NCI-H2081 (cell line): ENCODE data around the gene HLA-DMA.

ENCODE experiments used
- DNase-seq, 2 experiments: peaks; one replicate each; lab custom pipeline; 2025; lab: John Stamatoyannopoulos, UW

Gene HLA-DMA

DNA sequence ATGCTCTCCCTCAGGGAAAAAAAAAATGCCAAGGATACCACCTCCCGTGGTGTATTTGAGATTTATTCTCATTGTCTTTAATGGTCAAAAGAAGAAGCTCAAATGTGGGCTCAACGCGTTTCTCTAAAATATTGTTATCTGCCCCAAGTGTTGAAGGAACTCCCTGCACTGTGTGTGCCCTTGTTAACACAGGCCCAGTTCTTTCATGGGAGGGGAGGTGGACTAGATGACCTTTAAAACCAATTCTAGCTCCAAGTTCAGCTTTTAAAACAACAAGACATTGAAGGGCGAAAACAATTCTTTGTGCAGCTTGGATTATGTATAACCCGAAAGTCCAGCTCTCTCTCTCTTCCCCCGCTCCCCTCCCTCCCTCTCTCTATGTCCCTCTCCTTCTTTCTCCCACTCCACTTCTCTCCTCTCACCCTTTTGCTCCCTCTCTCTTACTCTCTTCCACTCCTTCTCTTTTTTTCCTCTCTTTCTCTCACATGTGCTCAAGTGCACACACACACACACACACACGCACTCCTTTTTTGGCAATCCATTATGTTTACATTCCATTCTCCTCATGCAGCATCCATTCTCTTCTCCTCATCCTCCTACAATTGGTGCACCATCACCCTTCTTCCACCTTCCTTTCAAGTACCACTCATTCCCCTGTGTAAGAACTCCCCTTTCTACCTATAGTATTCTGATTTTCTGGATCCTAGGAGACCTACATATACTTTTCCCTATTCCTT, 20.6 kb downstream of the HLA-DMA start:
- no peak for DNase-seq

DNA sequence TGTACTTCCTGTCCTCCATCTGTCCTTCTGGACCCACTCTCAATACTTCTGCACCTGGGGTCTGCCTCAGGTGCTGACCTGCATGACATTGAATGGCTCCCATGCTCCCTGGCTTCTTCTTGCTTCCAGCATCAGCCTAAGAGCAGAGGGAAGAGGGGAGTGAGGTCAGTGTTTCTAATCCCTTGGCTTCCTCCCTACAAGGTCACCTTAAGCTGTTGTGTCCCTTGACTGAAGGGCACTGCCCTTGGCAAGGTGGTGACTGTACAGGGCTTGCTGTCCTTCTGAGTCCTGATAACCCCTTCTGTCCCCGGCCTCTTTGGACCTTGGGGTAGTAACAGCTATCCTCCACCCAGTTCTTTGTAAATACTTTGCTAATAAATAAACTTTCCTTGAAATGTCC, 21.7 kb downstream of the HLA-DMA start:
- DNase-seq: no peak

DNA sequence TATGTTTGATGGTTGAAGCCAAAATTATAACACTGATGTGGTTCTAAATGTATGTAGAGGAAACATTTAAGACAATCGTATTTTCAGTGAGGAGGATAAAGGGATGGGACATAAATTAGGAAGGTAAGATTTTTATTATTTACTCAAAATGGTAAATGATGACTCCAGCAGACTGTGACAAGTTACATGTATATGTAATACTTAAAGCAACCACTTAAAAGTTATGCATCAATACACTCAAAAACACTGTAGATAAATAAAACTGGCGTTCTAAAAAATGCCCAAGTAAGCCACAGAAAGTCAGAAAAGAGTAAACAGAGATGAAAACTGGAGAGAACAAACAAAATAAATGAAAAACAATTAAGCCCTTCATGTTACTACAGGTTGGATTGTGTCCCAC, 30.8 kb downstream of the HLA-DMA start:
- no peak for DNase-seq

DNA sequence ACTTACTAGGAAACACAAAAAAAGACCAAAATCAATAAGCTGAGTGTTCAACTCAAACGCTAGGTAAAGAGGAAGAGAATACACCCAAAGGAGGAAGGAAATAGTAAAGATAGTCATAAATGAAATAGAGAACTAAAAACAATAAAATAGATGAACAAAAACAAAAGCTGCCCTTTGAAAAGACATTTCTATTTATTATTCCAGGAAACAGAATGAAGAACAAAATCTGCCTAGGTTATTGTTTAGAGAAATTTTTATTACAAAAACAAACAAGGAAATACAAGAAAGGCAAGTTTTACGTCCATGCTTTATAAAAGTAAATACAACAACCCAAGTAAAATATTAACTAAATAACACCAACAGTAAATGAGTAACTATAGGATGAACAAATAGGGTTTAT, 32.2 kb downstream of the HLA-DMA start:
- DNase-seq: no peak

DNA sequence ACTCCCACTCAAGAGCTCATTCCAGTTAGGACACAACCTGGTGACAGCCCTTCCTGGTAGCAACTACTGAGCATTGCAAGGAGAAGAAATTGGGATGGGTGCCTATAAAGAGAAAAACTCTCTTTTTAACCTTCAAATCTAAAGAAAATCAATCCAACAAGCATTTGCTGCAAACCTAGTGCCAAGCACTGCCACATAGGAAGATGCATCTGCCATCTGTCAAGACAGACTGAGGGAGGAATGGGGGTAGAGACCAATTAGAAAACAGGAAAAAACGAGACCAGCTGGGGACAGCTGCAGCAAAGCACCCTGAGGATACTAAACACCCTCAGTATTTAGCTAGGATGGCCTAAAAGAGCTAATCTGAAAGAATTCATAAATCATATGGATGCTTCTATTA, 39.9 kb downstream of the HLA-DMA start:
- DNase-seq: no peak

DNA sequence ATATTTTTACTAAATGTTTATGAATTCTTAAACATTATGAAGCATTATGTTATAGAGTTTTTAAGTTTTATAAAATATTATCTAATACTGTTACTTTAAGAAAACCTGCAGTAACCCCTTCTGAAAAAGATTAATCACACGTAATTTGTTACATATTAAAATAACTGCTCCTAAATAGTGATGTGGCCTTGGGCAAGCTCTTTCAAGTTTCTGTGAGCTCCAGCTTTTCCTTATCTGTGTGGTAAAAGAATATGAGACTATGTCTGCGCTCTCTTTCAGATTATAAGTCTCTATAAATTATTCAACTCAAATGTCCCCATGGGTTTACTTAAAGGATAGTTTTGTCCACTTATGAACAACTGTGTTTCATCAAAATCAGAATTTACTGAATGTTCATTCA, 44.0 kb downstream of the HLA-DMA start:
- no peak for DNase-seq

DNA sequence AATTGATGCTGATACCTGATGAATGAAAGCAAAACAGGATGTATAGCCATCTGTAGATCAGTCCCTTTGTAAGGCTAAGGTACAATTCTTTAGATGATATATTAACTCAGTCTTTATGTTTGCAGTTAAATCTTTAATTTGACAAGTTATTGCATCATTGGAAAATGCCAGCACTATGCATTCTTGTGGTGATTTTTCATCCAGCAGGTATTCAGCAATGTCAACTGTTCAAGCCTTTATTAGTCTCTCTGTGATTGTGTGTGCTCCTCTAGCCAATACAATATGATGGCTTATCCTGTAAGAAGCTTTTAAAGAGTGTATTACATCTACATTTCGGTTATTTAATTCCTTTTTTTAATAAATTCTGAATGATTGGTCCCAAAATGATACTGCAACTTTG, 46.4 kb downstream of the HLA-DMA start:
- DNase-seq: no peak

DNA sequence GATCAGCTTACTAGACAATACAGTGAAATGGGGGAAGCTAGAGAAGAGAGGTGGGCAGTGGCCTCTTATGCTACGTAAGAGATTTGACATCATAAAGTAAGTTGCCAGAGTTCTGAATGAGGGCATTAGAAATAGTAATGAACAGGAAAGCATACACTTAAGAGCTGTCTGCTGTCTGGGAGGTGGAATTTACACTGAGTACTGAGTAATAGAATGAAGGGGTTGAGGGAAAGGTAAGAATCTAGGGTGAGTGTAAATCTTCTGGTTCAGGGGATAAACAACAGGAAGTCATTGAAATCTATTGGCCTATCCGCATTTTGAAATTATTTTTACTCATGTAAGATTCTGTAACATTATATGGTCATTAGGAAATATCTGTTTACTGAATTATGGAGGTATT, 47.8 kb downstream of the HLA-DMA start:
- no peak for DNase-seq

DNA sequence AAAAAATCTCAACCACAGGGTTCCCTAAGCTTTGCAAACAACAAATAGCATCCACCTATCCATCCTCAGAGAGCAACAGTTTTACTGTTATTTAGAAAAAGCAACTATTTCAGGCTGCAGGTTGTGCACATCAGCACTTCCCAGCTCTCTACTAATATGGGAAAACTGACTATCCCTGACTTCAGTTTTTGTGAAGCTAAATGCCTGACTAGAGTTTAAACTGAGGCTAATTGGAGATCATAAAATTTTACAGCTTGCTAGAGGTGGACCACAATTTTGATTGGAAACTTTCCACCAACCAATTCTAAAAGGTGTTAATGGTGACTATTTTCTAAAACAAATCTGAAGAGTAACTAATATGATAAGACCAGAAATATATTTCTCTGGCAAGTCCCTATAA, 48.9 kb downstream of the HLA-DMA start:
- DNase-seq: no peak
